GM19351 (cell line): ENCODE results near the gene CCDC18.
"Not testable (repeated sequence)": the region's sequence is repeated elsewhere in the genome, so short reads cannot be mapped to it uniquely, and the experiment has no call there.

ENCODE experiments used
- ATAC-seq: cut with Tn5 transposase; IDR thresholded peaks from one replicate; pipeline ENCODE4 v1.9.1; 2021; ENCODE audit warnings: mild to moderate bottlenecking, moderate library complexity; ENCODE audit not compliant: unreplicated experiment

Gene CCDC18

DNA sequence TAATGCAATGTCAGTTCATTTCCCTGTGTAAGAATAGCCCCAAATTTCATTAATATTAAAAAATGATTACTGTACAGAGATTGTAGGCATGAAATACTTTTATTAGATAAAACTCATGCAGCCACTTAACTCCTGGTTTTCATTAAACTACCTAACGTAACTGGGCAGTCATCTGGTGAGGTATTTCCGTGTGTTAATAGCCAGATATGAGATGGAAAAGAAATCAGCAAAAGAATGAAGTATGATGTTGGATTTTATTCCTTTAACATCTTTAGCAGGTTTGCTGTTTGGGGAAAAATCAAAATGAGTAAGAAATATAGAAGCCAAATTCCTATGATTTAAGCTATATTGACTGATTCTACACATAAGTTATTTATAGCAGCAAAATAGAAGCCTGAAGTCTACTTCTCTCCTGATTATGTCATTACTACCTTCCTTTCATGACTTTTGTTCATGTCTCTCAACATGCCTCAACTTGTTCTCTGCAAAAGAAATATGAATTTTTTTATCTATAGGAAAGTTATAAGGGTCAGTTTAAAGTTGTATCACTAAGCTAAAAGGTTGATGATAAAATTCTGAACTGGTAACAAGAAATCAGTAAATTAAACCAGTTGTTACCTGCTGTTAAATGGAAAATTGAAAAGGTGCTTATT lies 42.6 kb downstream of the CCDC18 start:
- no peak for ATAC-seq

DNA sequence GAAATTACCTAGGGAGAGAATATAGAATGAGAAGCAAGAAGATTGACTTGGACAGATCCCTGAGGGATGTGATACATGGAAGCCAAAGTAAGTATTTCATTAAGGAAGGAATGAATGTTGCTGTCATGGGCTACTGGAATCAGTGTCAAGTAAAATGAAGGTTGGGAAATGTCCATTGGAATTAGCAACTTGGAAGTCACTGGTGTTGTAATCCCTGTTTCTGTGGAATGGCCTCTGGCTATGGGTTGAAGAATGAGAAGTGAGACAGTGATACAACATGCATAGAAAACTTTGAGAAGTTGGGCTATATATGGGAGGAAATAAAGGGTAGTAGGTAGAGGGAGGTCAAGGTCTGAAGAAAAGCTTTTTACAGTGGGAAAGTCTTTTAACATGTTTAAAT lies 54.7 kb downstream of the CCDC18 start:
- no peak for ATAC-seq

- ATAC-seq, result no peak
Observed at GRCh38 chr1:93237021-93237420, 56.5 kb downstream of the CCDC18 start.

- ATAC-seq, result no peak
Observed at GRCh38 chr1:93238425-93238824, 57.9 kb downstream of the CCDC18 start.

DNA sequence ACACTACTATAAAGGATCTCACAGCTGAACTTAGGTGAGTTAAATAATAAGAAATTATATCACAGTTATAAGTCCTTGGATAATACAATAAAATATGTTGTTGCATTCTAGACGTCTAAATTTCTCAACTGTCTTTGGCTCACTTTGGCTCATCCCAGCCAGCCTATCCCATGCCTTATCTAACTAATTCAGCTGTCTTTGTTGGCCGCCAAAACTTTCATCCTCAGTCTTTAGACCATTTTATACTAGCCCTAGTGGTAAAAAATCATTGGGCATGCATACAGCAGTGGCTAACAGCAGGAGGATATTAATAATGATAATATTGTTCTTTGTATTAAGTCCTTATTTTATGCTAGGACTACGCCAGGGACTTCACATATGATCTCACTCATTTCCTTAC lies 59.3 kb downstream of the CCDC18 start:
- no peak for ATAC-seq

GRCh38 chr1:93243233-93243632 lies 62.7 kb downstream of the CCDC18 start:
- not testable (repeated sequence) for ATAC-seq

GRCh38 chr1:93244298-93245069 lies 64.0 kb downstream of the CCDC18 start:
- no peak for ATAC-seq

GRCh38 chr1:93251966-93252365 lies 71.4 kb downstream of the CCDC18 start:
- no peak for ATAC-seq

DNA sequence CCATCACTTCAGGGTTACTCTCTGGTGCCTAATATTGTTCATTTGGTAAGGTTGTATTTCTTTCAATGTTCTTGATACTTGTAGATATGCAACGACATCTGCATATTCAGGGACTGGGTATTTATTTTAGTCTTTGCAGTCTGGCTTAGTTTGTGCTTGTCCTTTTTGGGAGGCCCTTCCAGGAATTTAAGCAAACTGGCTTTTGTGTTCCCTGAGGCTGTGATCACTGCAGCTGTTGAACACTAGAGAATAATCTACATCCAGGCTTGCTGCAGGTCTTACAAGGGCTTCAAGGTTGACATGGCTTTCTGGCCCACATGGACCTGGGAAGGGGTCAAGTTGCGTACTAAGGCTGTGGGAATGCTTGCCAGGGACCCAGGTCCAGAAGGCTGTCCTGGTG lies 72.1 kb downstream of the CCDC18 start:
- ATAC-seq, result no peak

GRCh38 chr1:93253516-93253915 lies 73.0 kb downstream of the CCDC18 start:
- ATAC-seq, result no peak

DNA sequence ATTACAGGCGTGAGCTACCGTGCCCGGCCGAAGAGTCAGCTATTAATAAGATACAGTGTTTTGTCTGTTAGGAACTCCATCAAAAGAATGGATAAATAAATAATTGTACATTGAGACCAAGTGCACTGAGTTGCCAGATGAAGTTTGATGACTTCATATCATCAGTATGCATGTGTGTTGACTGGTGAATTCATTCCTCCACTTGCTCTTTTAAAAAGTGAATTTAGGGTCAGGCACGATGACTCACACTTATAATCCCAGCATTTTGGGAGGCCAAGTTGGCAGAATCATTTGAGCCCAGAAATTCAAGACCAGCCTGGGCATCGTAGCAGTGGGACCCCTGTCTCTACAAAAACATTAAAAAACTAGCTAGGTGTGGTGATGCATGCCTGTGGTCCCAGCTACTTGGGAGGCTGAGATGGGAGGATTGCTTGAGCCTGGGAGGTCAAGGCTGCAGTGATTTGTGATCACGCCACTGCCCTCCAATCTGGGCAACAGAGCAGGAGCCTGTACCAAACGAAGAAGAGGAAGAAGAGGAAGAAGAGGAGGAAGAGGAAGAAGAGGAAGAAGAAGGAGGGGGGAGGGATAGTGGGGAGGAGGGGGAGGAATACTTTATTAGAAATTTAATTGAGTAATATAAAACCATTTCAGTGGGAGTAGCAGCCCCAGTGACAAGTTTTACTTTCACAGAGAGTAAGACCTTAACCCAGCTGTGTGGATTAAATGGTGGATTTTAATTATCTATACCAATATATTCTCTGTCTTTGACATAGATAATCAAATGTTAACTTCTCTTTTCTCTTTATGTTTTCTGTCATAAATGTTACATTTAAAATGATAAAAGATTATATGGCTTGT lies 74.9 kb downstream of the CCDC18 start:
- no peak for ATAC-seq

- ATAC-seq, result no peak
Observed at GRCh38 chr1:93256433-93256832, 75.9 kb downstream of the CCDC18 start.

- ATAC-seq, result no peak
Observed at GRCh38 chr1:93257889-93258288, 77.4 kb downstream of the CCDC18 start.

DNA sequence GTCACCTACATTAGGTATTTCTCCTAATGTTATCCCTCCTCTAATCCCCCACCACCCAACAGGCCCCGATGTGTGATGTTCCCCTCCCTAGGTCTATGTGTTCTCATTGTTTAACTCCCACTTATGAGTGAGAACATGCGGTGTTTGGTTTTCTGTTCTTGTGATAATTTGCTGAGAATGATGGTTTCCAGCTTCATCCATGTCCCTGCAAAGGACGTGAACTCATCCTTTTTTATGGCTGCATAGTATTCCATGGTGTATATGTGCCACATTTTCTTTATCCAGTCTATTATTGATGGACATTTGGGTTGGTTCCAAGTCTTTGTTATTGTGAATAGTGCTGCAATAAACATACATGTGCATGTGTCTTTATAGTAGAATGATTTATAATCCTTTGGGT lies 80.2 kb downstream of the CCDC18 start:
- not testable (repeated sequence) for ATAC-seq

GRCh38 chr1:93262645-93263044 lies 82.1 kb downstream of the CCDC18 start:
- no peak for ATAC-seq

DNA sequence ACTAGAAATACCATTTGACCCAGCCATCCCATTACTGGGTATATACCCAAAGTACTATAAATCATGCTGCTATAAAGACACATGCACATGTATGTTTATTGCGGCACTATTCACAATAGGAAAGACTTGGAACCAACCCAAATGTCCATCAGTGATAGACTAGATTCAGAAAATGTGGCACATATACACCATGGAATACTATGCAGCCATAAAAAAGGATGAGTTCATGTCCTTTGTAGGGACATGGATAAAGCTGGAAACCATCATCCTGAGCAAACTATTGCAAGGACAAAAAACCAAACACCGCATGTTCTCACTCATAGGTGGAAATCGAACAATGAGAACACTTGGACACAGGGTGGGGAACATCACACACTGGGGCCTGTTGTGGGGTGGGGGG lies 88.4 kb downstream of the CCDC18 start:
- not testable (repeated sequence) for ATAC-seq

DNA sequence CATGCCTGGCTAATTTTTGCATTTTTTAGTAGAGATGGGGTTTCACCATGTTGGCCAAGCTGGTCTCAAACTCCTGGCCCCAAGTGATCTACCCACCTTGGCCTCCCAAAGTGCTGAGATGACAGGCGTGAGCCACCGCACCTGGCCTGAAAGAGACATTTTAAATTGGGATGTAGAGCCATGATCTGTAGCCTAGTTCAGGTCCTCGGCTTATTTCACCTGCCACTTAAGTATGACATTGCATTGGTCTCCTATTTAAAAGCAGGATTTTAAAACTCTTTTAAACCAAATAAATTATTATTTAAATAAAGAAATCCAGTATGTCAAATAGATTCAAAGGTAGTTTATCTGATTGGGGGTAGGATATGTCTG lies 94.7 kb downstream of the CCDC18 start:
- not testable (repeated sequence) for ATAC-seq

GRCh38 chr1:93275634-93276295 lies 95.2 kb downstream of the CCDC18 start:
- ATAC-seq, result no peak

DNA sequence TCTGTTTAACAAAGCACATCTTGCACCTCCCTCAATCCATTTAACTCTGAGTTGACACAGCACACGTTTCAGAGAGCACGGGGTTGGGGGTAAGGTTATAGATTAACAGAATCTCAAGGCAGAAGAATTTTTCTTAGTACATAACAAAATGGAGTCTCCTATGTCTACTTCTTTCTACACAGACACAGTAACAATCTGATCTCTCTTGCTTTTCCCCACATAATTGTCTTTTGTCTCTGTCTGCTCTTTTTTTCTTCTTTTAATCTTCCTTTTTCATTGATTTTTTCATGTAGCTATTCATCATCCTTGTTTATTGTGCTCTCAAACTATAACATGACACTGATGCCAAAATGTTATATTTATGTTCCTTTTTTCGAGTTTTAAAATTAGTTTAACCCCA lies 97.0 kb downstream of the CCDC18 start:
- ATAC-seq, result not testable (repeated sequence)

- ATAC-seq, result no peak
Observed at GRCh38 chr1:93283496-93283895, 103.0 kb downstream of the CCDC18 start.

GRCh38 chr1:93288558-93288957 lies 108.0 kb downstream of the CCDC18 start:
- ATAC-seq, result no peak
